Esophagus muscularis mucosa (tissue), 4 donors: ENCODE measurements around the gene KLF1. TPM values are rescaled to one million over a fixed set of nuclear protein-coding genes. Genes with fewer than 3 reads are reported as not detected.
"Not testable (repeated sequence)": the region's sequence is repeated elsewhere in the genome, so short reads cannot be mapped to it uniquely, and the experiment has no call there.

ENCODE experiments used
- DNase-seq: peaks from one replicate; pipeline ENCODE4 v3.0.0-alpha.2; 2017; ENCODE audit errors: extremely low spot score
- H3K27ac ChIP-seq, 4 donors: fragments of 200-600 bp; sonication (generic); replicated peaks in 1 of 4; 1 replicate in 3 of 4; 2 replicates in 1 of 4; pipeline ENCODE4 v1.5.1; 2016 to 2019; ENCODE audit warnings: mild to moderate bottlenecking in 1 of 4
- H3K27me3 ChIP-seq, 4 donors: fragments of 200-600 bp; sonication (generic); one replicate each; pipeline versions ENCODE4 v1.5.1 to v1.6.0; 2016 to 2019
- H3K36me3 ChIP-seq, 4 donors: fragments of 200-600 bp; sonication (generic); one replicate each; pipeline ENCODE4 v1.5.1; 2016 to 2019
- H3K4me1 ChIP-seq, 4 donors: fragments of 200-600 bp; sonication (generic); one replicate each; pipeline ENCODE4 v1.5.1; 2016 to 2019
- H3K4me3 ChIP-seq, 4 donors: fragments of 200-600 bp; sonication (generic); 1 replicate in 2 of 4; 2 replicates in 2 of 4; pipeline ENCODE4 v1.5.1; 2016 to 2019; ENCODE audit warnings: mild to moderate bottlenecking in 4 of 4, moderate library complexity in 1 of 4
- H3K9me3 ChIP-seq, 4 donors: fragments of 200-600 bp; sonication (generic); 1 replicate in 3 of 4; 2 replicates in 1 of 4; pipeline ENCODE4 v1.5.1; 2016 to 2019
- EP300 ChIP-seq: sonication (generic); formaldehyde crosslinking; IDR thresholded peaks from one replicate; pipeline ENCODE4 v1.6.1; 2017; ENCODE audit warnings: antibody characterized with exemption
- POLR2A ChIP-seq: fragments of 450-650 bp; IDR thresholded peaks from one replicate; pipeline ENCODE4 v1.6.1; 2017; ENCODE audit warnings: antibody characterized with exemption, moderate library complexity, mild to moderate bottlenecking, low read depth
- POLR2AphosphoS5 ChIP-seq, 2 donors: sonication (generic); formaldehyde crosslinking; IDR thresholded peaks; one replicate each; pipeline ENCODE4 v1.6.1; 2017; ENCODE audit warnings: antibody characterized with exemption in 2 of 2
- WGBS: methylation state at CpG from one replicate; pipeline ENCODE4 v1.1.5; 2018; 5-methylcytosine and 5-hydroxymethylcytosine counted together
- intact Hi-C: fragments of 100-400 bp; cut with DNase I; formaldehyde crosslinking; loops from one replicate; pipeline ENCODE4 v1.15.1; 2023
- total RNA-seq, 4 donors: library from RNA; depleted of rRNA; stranded (reverse); fragments of >200 nt; gene quantifications; one replicate each; pipeline versions ENCODE4 v1.1.0 to v1.2.1, GENCODE V29; 2016
- TF ChIP-seq, protein P1 (sequence below), 3 experiments: fragments of 200-600 bp in 2 of 3; fragments of 450-650 bp in 1 of 3; sonication (generic) in 2 of 3; IDR thresholded peaks; one replicate each; pipeline ENCODE4 v1.5.1; 2017 to 2019; ENCODE audit warnings: antibody characterized with exemption in 3 of 3, mild to moderate bottlenecking in 2 of 3, moderate library complexity in 1 of 3

Gene KLF1
- total RNA-seq, 4 donors from 2014 or later = not detected

DNA sequence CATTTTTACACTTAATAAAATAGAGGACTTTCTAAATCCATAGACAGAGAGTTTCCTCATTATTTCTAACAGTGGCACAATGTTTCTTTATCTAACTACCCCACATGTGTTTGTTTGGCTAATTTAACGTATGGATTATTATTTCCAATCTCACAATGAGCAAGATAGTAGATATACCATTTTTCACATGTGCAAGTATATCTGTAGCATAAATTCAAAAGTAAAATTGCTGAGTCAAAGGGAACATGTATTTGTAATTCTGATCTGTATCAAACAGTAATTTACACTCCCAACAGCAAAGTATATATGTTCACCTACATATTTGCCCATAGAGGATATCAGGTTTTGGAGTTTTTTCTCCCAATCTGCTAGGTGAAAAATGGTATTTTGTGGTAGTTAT is 30.3 kb downstream of the KLF1 start:
- Histone ChIP-seq H3K27me3 (no peaks in the 10 kb centered on the region), H3K4me1 (no peaks in the 10 kb centered on the region), H3K9me3 (peaks cover 0 to 8% (median 3%) of the 10 kb centered on the region in 4 donors), H3K4me3 (no peak overlapping the region), H3K36me3 (no peaks in the 10 kb centered on the region), H3K27ac (no peak overlapping the region)
- WGBS = 76% methylated on average over 1 of the region's 1 CpG
- TF ChIP-seq POLR2A = no peak
- TF ChIP-seq EP300 = no peak
- TF ChIP-seq POLR2AphosphoS5 (IDR thresholded peaks at IDR 0.05) = no peak
- intact Hi-C loops = no loop called here
- no peak for DNase-seq

DNA sequence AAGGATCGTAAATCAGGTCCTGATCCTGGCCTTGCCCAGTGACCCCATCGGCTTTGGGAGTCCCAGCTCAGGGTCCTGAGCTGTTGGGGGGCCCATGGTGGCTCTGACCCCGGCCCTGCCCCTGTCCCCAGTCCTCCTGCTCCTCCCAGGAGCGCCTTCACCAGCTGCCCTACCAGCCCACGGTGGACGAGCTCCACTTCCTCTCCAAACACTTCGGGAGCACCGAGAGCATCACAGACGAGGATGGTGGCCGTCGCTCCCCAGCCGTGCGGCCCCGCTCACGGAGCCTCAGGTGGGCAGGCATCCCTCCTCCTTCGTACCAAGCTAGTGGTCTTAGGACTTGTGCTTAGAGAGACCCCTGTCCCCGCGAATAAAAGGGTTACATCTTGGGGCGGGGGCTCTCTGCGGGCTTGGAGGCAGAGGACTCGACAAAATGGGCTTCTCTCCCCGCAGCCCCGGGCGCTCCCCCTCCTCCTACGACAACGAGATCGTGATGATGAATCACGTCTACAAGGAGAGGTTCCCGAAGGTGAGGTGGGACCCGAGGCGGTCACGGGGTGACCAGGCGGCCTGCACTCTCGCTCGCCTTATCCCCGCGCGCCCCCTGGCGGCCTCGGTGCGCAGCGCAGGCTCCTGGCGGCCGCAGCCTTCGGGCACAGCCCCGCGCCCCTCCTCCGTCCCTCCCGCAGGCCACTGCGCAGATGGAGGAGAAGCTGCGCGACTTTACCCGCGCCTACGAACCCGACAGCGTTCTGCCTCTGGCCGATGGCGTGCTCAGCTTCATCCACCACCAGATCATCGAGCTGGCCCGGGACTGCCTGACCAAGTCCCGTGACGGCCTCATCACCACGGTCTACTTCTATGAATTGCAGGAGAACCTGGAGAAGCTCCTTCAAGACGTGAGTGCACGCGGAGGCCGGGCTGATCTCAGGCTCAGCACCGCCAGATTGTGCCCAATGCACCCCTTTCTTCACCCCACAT is 39.6 kb downstream of the KLF1 start:
- no peaks in the 10 kb centered on the region for H3K9me3 ChIP-seq
- peaks cover 0 to 47% (median 9%) of the 10 kb centered on the region in 4 donors for H3K27me3 ChIP-seq
- no peaks in the 10 kb centered on the region for H3K36me3 ChIP-seq
- WGBS = 10% methylated on average over 54 of the region's 69 CpGs
- TF ChIP-seq EP300 (no peak), POLR2AphosphoS5 (IDR thresholded peaks at IDR 0.05) (peak in 1 of 2 donors; percentile 81)
- TF ChIP-seq, protein P1, sequence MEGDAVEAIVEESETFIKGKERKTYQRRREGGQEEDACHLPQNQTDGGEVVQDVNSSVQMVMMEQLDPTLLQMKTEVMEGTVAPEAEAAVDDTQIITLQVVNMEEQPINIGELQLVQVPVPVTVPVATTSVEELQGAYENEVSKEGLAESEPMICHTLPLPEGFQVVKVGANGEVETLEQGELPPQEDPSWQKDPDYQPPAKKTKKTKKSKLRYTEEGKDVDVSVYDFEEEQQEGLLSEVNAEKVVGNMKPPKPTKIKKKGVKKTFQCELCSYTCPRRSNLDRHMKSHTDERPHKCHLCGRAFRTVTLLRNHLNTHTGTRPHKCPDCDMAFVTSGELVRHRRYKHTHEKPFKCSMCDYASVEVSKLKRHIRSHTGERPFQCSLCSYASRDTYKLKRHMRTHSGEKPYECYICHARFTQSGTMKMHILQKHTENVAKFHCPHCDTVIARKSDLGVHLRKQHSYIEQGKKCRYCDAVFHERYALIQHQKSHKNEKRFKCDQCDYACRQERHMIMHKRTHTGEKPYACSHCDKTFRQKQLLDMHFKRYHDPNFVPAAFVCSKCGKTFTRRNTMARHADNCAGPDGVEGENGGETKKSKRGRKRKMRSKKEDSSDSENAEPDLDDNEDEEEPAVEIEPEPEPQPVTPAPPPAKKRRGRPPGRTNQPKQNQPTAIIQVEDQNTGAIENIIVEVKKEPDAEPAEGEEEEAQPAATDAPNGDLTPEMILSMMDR (IDR thresholded peaks at IDR 0.05) = peak in 2 of 3 experiments; percentile 99
- H3K4me3 ChIP-seq = peak overlapping the region; percentile 19 to 46 (median 30)
- H3K4me1 ChIP-seq = peaks cover 8 to 12% (median 11%) of the 10 kb centered on the region in 4 donors
- H3K27ac ChIP-seq = no peak overlapping the region
- peak; percentile 95 for DNase-seq
- intact Hi-C loops = loop anchor here (2.0 to 10.0 kb wide), 2 partner anchors 81 to 163 kb away; partner anchors contain the start of genes DHPS and GNG14

DNA sequence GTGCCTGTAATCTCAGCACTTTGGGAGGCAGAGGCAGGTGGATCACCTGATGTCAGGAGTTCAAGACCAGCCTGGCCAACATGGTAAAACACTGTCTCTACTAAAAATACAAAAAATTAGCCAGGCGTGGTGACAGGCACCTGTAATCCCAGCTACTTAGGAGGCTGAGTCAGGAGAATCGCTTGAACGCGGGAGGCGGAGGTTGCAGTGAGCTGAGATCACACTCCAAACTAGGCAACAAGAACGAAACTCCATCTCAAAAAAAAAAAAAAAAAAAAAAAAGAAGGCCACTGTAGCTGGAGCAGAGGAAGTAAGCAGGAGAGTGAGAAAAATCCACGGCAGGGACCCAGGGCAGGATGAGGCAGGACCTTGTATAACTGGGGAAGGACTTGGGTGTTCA is 40.4 kb downstream of the KLF1 start:
- not testable (repeated sequence) for H3K36me3 ChIP-seq, H3K27ac ChIP-seq, DNase-seq, H3K4me3 ChIP-seq, H3K9me3 ChIP-seq
- Histone ChIP-seq H3K4me1 (peaks cover 8 to 12% (median 11%) of the 10 kb centered on the region in 4 donors), H3K27me3 (peaks cover 0 to 56% (median 16%) of the 10 kb centered on the region in 4 donors)
- 87% methylated on average over 7 of the region's 7 CpGs for WGBS
- intact Hi-C loops = loop anchor here (2.0 to 10.0 kb wide), 2 partner anchors 80 to 162 kb away; partner anchors contain the start of genes DHPS and GNG14

DNA sequence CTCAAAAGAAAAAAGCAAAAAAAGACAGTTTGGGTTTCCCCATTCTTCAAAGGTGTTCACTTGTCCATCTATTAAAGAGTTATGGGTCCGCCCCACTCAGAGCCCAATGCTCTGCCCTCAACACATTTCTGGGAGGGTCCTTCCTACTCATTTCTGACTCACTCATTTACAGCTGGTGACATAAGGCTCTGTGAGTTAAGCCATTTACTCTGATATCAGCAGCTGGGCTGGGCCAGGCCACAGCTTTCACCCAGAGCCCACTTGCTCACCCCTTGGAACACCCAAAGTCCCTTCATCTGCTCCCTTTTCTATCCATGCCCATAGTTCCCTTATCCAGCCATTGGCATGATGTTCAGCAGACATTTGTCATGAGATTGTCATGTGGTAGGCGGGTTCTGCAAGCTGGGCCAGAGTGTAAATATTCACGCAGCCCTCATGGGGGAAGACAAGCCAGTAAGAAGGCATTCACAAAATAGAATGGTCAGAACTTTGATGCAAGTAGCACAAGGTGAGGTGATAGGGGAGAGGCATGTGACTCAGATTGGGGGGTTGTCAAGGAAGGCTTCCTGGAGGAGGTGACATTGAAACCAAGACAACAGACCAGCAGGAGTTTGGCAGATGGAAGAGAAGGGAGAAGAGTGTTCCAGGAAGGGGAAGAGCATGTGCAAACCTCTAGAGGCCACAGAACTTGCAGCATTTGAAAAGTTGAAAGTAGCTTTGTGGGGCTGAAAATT is 42.8 kb downstream of the KLF1 start:
- H3K36me3 ChIP-seq = no peaks in the 10 kb centered on the region
- H3K9me3 ChIP-seq = no peaks in the 10 kb centered on the region
- 93% methylated on average over 3 of the region's 3 CpGs for WGBS
- H3K4me1 ChIP-seq = peaks cover 14 to 25% (median 23%) of the 10 kb centered on the region in 4 donors
- intact Hi-C loops = loop anchor here (10.0 kb wide), 1 partner anchor 159 kb away; the partner anchor contains the start of genes DHPS and GNG14
- H3K4me3 ChIP-seq = no peak overlapping the region
- no peak for DNase-seq
- H3K27me3 ChIP-seq = peaks cover 0 to 80% (median 39%) of the 10 kb centered on the region in 4 donors
- TF ChIP-seq POLR2AphosphoS5 (IDR thresholded peaks at IDR 0.05) = no peak
- TF ChIP-seq EP300 = no peak
- TF ChIP-seq POLR2A = no peak
- TF ChIP-seq, protein P1 (IDR thresholded peaks at IDR 0.05) = no peak
- no peak overlapping the region for H3K27ac ChIP-seq

DNA sequence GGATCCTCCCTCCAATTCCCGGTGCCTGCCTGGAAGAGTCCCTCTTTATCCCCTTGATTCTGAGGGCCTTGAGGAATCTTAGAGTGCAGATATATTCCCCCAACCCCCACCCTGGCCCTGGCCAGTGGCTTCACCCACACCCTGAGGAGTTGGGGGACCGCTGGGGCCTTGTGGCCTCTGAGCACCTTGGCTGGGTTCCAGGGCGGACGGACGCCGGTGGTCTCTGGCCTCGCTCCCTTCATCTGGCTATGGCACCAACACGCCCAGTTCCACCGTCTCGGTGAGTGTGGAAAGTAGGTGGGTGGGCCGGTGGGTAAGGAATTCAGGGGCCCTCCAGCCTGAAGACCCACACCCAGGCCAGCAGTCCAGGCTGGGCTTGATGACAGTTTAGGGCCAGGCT is 43.7 kb downstream of the KLF1 start:
- TF ChIP-seq, protein P1 (IDR thresholded peaks at IDR 0.05) = no peak
- TF ChIP-seq POLR2A = no peak
- no peak for TF ChIP-seq POLR2AphosphoS5 (IDR thresholded peaks at IDR 0.05)
- TF ChIP-seq EP300 = no peak
- Histone ChIP-seq H3K36me3 (no peaks in the 10 kb centered on the region), H3K27me3 (peaks cover 0 to 89% (median 46%) of the 10 kb centered on the region in 4 donors), H3K9me3 (no peaks in the 10 kb centered on the region), H3K4me3 (no peak overlapping the region), H3K4me1 (peaks cover 20 to 32% (median 30%) of the 10 kb centered on the region in 4 donors), H3K27ac (no peak overlapping the region)
- no peak for DNase-seq
- WGBS = 100% methylated on average over 1 of the region's 11 CpGs
- intact Hi-C loops = loop anchor here (10.0 kb wide), 1 partner anchor 159 kb away; the partner anchor contains the start of genes DHPS and GNG14
